NCI-H2196 (cell line): ENCODE results near the gene SH3BP4.

Source experiments
- DNase-seq: peaks from one replicate; lab custom pipeline; 2025; ENCODE audit not compliant: unreplicated experiment; lab: John Stamatoyannopoulos, UW

SH3BP4 gene

DNA sequence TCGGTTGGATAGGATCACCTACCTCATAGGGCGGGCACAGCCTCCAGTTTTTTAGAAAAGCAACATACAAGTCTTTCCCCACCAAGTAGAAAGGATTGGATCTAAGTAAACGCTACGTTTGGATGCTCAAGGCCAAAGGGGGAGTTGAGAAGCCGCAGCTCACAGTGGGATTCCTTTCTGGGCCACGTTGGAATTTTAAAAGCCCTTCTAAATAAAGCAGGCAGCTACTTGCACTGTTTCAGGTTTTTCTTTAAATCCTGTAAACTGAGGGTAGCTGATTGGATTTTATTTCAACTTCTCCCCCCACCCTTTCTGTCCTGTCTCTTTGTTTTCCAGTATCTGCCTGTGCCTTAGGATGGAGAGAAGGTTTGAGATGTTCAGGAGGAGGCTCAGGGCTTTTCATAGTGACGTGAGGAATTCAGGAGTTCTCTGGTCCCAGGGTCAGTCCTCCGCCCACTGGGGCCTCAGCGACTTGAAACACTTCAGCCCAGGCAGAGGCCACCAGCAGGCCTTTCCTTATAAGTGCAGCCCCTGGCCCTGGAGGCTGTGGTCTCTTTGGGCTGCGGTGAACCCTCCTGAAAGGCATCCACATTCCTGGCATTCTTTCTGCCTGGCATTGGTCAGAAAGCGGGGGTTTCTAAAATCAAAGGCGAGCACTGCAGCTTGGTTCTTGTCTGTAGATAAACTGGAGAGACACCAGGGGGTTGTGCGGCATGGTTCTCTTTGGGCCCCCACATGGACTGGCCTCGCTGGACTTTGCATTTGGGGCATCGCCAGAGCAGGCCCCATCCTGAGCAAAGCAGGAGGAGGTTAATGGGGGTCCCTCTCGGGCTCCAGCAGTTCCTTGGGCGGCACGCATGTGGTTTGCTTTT, 44.5 kb downstream of the SH3BP4 start:
- no peak for DNase-seq

DNA sequence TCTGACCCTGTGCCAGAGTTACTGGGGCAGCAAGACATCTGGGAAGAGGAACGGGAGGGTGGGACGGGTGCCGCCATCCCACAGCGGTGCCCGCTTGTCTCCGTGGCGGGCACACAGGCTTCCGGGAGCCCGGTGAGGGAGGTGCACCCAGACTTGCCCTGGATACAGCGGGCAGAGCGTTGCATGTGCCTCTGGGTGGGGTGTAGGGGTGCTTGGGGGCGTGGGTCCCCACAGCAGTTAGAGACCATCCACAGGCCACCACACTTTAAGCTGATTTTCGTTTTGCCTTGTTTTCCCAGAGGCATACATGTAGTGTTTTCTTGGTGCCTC, 45.1 kb downstream of the SH3BP4 start:
- DNase-seq, result no peak

DNA sequence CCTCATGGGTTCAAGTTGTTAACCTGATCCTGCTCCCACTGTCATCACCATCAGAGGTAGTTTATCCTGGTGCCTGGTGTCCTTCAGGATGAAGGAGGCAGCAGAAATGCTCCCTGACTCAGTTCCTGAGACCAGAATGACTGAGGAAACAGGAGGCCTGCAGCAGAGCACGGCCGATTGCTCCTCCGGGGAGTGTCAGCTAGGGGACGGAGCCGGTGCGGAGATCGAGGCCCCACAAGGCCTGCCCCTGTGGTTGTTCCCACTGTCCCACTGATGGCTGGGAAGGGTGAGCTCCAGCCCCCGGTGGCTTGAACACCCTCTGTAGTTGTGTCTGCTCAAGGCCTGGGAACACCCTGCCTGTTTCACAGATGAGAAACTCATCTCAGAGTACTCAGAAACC, 45.6 kb downstream of the SH3BP4 start:
- no peak for DNase-seq

DNA sequence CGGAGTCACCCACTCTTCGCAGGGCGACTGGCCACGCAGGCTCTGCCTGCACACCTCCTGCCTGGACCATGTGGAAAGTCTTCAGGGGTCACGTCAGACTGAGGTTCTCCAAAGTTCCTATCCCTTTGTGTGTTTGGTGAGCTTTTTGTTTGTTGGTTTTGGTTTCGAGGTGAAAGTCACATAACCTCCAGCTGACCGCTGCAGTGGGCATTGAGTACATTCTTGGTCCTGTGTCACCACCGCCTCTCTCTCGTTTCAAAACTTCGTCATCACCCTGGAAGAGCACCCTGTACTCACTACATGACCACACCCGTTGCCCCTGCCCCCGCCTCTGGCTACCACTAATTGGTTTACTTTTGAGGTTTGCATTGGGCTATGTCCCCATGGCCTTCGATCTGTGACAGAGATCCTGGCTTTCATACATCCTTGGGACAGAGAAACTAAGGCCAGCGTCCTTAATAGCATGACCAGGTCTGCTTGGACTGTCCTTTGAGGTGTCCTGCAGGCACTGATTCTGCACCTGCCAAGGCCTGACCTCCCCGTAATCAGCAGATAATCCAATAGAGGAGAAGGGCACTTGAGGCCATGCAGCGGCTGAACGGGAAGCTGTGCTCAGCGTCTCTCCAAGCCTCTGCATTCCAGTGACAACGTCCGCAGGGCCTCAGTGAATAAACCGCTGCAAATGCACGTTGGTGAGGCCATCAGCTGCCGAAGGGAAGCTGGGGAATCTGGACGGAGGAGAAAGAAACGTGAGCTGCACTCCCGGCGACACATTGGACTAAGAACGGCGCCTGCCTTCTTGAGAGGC, 46.8 kb downstream of the SH3BP4 start:
- DNase-seq, result no peak

DNA sequence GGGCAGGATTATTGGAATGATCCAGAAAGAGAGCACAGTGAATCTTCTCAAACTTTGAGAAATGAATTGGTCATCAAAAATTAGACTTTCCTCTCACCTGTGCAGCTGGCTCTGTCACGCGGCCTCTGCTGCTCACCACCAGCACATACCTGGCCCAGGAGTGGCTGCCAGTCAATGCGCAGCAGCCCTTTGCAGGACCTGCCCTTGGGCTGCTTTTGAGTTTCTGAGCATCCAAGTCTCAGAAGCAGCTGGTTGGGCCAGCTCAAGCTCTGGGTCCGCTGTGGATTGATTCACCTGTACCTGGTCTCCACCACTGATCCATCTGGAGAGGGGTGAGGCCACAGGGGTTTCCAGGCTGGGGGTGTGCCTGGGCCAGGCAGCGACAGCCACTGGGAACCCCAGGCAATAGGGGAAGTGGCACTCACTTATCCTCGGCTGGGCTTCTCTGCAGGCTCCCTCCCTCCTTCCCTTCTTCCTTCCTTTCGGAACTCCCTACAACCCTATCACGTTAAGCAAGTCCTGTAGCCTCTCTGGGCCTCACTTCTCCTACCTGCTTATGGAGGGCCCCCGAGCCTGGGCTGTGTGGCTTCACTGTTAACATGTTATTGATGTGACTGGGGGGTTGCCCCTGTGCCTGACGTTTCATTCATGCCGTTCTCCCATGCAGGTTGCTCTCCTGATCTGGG, 48.1 kb downstream of the SH3BP4 start:
- DNase-seq, result no peak

DNA sequence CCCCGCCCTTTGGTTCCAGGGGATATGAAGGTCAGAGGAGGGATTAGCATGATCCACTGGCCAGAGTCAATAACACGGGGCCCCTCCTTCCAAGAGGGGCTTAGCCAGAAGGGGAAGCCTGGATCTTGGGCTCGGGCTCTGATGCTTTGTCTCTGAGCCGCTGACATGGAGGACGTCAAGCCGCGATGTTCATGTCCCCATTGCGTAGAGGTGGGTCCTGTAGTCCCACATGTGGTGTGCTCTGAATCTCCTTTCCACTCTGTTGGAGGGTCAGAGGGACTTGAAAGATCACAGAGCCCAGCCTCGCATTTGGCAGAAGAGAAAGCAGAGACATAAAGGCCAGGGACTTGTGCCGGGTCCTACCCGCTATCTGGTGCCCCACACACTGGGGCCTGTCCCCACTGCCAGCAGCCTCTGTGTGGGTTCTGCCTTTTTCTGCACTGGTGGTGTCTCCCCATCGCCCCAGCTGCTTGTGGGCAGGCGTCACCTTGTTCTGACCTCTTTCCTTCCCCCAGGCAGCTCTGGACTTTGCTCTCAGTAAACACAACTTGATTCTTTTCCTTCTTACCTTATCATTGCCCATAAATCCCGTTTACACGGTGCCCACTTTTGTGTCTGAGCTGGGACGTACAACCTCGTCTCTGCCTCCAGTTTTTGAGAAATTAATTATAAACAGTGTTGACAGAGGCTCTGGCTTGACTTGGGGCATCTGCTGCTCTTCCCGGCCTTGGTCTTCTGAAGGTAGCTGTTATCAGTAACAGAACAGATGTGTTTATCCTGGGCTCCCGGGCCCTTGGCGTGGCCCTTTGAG, 48.8 kb downstream of the SH3BP4 start:
- no peak for DNase-seq

DNA sequence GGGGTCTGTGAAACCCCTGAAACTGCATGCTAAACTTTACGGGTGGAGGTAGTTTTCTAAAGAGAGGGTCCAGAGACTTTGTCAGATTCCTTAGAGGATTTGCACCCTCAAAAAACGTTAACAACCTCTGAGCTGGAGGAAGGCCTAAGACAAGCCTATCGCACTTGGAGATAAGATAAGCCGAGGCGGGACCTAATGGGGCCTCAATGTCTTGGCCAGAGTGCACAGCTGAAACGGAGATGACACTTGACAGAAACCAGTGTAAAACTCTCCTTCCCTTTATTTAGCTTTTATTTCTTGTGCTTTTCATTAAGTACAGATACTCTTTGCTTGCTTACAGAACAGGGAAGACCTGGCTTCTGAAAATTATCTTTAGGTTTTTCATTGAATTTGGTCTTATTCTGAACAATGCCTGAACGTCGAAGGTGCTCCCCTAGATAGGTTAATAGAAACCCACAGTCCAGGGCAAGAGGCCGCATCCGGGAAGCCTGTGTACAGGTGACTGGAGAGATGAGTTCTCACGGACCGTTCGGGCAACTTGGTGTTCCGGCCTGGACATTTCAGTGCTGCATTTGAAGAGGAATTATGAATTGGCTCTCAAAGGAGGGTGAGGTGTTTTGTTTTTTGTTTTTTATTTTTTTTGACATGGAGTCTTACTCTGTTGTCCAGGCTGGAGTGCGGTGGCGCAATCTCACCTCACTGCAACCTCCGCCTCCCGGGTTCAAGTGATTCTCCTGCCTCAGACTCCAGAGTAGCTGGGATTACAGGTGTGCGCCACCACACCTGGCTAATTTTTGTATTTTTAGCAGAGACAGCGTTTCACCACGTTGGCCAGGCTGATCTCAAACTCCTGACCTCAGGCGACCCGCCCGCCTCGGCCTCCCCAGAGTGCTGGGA, 49.7 kb downstream of the SH3BP4 start:
- DNase-seq, result no peak

DNA sequence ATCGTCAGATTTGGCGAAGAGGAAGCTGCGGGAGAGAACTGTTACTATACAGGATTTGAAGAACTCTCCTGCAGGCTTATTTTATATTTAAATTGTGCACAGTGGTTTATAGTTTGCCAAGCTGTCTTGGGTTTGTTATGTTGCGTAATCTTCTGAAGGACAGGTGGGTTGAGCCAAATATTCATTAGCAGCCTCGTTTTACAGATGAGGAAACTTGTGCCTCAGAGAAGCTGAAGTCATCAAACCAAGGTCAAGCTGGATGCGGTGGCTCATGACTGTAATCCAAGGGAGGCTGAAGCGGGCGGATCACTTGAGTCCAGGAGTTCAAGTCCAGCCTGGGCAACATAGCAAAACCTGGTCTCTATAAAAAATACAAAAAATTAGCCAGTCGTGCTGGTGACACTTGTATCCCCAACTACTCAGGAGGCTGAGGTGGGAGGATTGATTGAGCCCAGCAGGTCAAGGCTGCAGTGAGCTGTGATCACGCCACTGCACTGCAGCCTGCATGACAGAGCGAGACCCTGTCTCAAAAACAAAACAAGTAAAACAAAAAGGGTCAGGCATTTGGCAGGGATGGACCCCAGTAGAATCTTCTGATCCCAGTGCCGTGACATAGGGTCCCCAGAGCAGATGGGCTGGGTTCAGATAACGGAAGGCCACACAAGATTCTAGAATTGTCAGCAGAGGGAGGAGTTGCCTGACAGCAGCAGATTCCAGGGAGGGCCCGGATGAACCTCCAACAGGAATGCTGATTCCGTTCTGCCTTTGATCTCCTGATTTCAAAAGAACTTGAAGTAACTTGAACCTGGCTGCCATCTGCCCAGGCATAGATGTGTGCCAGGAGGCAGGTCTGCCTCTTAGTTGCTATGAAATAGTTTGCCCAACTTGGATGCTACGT, 50.6 kb downstream of the SH3BP4 start:
- DNase-seq, result peak; percentile 49

DNA sequence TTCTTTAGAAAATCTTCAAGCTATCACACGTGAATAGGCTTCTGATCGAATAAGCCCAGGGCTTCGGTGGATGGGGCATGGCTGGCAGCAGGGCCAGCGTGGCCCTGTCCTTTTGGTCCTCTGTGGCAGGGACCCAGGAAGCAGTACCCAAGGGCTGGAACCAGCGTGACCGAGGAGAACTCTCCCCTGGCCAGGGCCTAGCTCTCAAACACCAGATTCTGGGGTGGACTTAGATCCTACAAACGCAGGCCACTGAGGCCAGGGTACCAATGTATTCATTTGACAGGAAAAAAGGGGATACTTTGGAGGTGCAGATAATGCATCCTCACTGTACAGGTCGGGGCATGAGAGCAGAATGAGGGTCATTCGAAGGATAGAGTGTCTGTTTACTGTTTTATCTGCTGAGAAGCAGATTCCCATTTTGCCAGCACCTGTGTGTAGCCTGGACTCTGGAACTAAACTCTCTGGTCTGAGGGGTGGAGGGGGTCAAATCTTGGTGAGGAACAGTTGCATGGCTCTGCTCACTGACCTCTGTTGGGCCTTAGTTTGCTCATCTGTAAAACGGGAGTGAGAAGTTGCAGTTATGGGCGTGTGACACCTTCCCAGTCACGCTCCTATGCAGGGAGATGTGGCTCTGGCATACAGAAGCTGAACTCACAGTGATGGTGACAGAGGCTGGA, 51.4 kb downstream of the SH3BP4 start:
- DNase-seq, result no peak

DNA sequence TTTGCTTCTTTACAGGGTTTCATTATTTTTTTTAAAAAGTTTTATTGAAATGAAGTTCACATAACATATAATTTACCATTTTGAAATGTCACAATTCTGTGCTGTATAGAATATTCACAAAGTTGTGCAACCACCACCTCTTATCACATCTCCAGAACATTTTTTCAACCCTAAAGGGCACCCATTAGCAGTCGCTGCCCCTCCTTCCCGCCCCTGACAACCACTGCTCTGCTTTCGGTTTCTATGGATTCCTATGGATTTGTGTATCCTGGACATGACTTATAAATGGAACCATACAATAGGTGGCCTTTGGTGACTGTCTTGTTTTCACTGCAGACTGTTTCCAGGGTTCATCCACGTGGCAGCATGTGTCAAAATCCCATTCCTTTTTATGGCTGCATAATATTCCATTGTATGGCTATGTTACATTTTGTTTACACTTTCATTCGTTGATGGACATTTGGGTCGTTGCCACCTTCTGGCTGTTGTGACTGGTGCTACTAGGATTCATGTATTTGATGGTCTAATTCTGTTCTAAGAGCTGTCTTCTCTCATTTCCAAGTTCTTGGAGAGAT, 52.6 kb downstream of the SH3BP4 start:
- no peak for DNase-seq

DNA sequence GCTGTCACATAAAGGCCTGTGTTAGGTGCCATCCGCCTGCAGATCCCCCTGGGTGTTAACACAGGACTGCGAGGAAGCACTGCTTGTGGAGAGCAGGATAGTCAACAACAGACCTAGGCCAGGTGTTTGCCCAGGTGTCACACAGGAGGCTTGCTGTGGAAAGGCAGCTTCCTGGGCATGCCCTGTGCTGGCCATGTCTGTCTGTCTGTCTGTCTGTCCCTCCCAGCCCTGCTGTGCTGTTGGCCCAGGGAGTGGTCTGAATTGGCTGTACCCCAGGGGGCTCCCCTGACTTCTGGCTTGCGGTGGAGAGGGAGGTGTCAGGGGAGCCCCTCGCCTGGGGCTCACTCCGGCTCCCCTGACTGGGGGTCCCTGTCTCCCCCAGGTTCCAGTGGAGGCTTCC, 53.2 kb downstream of the SH3BP4 start:
- peak; percentile 34 for DNase-seq

DNA sequence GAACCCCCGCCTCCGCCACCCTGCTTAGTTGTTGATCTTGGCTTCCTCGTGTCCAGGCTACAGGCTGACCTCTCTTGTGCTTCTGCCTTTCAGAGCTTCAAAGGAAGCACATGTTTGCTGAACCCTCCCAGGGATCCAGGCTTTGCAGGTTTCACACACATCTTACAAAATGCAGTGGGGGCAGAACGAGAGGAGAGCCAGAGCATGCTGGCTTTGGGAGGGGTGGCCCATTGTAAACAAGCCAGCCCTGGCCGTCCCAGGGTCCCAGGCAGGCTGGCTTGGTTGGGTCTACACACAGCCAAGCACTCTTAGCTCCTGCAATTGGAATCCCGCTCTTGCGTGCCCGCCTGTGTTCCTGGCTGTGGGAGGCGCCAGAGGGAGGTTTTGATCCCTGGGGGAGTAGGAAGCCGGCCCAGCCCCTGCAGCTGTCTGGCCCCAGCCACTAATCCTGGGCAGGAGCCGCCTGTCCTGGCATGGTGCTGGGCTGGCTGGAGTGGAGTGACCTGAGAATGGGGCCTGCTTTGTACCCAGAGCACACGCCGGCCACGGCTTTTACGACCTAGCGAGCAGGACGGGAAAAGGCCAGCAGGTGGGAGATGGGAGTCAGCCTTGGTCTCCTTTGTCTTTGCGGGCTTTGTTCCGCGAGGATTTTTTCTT, 53.9 kb downstream of the SH3BP4 start:
- DNase-seq, result peak; percentile 90

DNA sequence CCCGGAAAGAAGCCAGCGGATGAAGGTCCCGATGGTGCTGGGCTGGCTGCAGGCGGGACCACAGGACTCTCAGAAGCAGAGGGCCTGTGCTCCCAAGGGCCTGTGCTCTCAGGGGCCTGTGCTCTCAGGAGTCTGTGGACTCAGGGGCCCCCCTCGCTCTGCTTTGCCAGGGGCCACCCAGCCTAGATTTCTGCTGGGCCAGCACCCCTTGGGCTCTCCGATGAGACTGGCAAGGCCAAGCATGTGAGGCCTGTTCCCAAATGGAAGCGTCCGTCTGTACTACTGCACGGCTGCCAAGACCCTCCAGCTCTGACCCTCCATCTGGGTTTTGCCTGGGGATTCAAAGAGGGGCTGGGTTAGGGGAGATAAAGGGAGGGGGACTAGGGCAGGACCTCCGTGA, 54.6 kb downstream of the SH3BP4 start:
- no peak for DNase-seq

DNA sequence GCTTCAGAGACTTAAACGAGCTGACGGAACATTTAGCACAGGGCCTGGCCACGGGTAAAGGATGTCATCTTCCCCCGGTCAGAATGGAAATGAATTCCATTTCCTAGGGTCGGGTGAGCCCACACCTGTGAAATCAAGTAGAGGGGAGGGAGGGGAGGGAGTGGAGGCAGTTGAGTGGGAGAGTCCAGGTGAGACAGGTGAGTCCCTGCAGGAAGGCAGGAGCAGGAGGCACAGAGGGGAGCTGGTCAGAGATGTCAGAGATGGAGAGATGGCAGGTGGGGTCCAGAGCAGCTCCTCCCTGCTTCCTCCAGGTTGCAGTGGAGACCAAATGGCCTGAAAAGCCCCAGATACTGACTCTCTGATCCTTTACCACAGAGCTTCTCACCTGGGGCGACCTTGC, 55.2 kb downstream of the SH3BP4 start:
- DNase-seq, result no peak

DNA sequence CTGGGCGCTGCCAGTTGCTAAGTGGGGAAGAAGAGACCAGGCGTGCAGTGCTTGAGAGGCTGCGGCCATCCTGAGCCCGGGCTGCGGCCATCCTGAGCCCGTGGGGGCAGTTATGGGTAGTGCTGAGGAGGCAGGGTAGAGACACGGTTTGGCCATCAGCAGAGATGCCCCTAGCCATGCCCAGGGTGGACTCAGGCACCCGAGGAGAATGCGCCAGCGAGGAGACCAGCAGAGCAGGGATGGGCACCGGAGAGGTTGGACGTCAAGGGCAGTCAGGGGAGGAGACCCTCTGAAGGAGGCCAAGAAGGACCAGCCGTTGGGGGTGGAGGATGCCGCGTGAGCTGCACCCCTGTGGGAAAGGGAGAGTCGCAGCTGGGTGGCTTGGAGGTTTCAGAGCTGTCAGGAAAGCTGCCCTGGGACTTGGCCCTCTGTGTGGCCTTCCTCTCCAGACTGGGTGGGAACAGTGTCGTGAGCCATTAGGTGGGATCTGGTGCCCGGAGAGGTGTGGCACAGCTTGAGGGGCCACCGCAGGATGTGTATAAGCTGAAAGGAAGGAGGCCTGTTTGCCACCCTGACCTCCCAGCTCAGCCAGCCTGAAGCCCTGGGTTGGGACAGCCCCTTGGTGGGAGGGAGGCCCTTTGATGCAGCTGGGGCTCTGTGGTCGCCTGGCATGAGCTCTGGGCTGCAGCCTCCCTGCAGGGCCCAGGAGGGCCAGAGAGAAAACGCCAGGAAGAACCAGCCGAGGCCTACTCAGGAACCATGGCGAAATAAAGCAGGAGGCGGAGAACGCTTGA, 56.0 kb downstream of the SH3BP4 start:
- no peak for DNase-seq

DNA sequence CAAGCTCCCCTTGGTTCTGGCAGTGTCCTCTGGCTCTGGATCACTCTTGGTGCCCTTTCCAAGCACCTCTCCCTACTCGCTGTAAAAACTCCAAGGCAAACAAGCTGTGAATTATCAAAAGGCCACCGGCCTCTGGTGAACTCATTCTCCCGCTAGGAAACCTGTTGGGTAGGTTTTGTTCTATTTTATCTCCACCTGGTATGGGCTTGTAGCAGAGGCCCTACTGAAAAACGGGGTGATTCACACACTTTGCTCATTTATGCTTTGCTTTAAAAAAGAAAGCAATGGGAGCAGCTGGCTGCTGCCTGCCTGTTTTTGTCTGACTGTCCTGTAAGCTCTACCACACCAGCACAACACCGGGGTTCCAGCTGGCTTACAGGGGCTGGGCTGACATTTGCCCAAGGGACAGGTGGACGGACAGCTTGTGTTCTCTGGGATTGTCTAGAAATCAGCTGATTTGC, 56.8 kb downstream of the SH3BP4 start:
- peak; percentile 60 for DNase-seq

DNA sequence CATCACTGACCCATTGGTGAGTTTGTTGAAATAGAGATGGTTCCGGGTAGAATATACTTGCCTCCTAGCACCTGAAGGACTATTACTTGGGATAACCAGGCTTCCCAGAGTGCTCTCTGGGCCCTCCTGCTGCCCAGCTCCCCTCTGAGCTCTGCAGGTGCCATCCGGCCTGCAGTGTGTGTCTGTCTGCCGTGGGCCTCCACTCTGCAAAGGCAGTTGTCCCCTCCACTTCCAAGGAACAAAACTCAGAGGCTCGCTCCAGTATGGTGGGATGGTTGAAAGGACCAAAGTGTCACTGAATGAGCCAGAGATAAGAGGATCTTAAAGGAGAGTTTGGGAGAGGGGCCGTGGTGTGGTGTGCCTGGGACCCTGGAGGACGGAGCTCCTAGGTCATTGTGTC, 57.3 kb downstream of the SH3BP4 start:
- DNase-seq, result no peak
